ENCODE results near the gene HOXB6. TPM values are rescaled to one million over a fixed set of nuclear protein-coding genes. Genes with fewer than 3 reads are reported as not detected.

The HOXB6 gene
- total RNA-seq, 2 experiments from 2014 or later = not detected

- TF ChIP-seq, protein P1, sequence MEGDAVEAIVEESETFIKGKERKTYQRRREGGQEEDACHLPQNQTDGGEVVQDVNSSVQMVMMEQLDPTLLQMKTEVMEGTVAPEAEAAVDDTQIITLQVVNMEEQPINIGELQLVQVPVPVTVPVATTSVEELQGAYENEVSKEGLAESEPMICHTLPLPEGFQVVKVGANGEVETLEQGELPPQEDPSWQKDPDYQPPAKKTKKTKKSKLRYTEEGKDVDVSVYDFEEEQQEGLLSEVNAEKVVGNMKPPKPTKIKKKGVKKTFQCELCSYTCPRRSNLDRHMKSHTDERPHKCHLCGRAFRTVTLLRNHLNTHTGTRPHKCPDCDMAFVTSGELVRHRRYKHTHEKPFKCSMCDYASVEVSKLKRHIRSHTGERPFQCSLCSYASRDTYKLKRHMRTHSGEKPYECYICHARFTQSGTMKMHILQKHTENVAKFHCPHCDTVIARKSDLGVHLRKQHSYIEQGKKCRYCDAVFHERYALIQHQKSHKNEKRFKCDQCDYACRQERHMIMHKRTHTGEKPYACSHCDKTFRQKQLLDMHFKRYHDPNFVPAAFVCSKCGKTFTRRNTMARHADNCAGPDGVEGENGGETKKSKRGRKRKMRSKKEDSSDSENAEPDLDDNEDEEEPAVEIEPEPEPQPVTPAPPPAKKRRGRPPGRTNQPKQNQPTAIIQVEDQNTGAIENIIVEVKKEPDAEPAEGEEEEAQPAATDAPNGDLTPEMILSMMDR (IDR thresholded peaks at IDR 0.05) = no peak
- H3K4me1 Mint-ChIP-seq (ENCODE audit: low read depth) = peaks cover 27% of the 10 kb centered on the region
- H3K27ac Mint-ChIP-seq = no peak overlapping the region
- intact Hi-C loops (cut with micrococcal nuclease) = no loop called here
- no peaks in the 10 kb centered on the region for H3K9me3 Mint-ChIP-seq
- ATAC-seq (peak; percentile 32), DNase-seq (peak; percentile 73)
- H3K27me3 Mint-ChIP-seq = peaks cover 89% of the 10 kb centered on the region
- CTCF ChIA-PET = interaction anchor here (1.2 to 2.9 kb wide), 11 partner anchors 9 to 507 kb away, joined by 3 to 17 read pairs (median 6); no protein-coding TSS in a partner anchor
- no peaks in the 10 kb centered on the region for H3K36me3 Mint-ChIP-seq (ENCODE audit: low read depth)
- POLR2A ChIA-PET = interaction anchor here (0.8 to 1.3 kb wide), 4 partner anchors 37 to 355 kb away, joined by 3 to 4 read pairs (median 3); no protein-coding TSS in a partner anchor
- H3K4me3 Mint-ChIP-seq = peak overlapping the region; percentile 89
These were observed 18.2 kb downstream of the HOXB6 start for GRCh38 chr17:48586355-48587258.

- Mint-ChIP-seq H3K4me3 (no peak overlapping the region), H3K36me3 (ENCODE audit: low read depth) (no peaks in the 10 kb centered on the region), H3K4me1 (ENCODE audit: low read depth) (peaks cover 35% of the 10 kb centered on the region), H3K27ac (no peak overlapping the region), H3K9me3 (no peaks in the 10 kb centered on the region), H3K27me3 (peaks cover 91% of the 10 kb centered on the region)
- ATAC-seq (no peak), DNase-seq (no peak)
- intact Hi-C loops (cut with micrococcal nuclease) = no loop called here
- ChIA-PET POLR2A (no interaction called here), CTCF (interaction anchor here (0.7 kb wide), 2 partner anchors 114 to 321 kb away, joined by 3 to 4 read pairs; no protein-coding TSS in a partner anchor)
- TF ChIP-seq, protein P1 (IDR thresholded peaks at IDR 0.05) = no peak
These were observed 20.5 kb downstream of the HOXB6 start for GRCh38 chr17:48584223-48584741.

GRCh38 chr17:48583708-48584222 lies 21.0 kb downstream of the HOXB6 start:
- Mint-ChIP-seq H3K4me3 (no peak overlapping the region), H3K4me1 (ENCODE audit: low read depth) (peaks cover 39% of the 10 kb centered on the region), H3K9me3 (no peaks in the 10 kb centered on the region), H3K27me3 (peaks cover 93% of the 10 kb centered on the region), H3K27ac (no peak overlapping the region), H3K36me3 (ENCODE audit: low read depth) (no peaks in the 10 kb centered on the region)
- CTCF ChIA-PET = interaction anchor here (0.7 to 1.1 kb wide), 4 partner anchors 82 to 321 kb away, joined by 3 to 4 read pairs (median 4); no protein-coding TSS in a partner anchor
- intact Hi-C loops (cut with micrococcal nuclease) = no loop called here
- TF ChIP-seq, protein P1 (IDR thresholded peaks at IDR 0.05) = no peak
- ATAC-seq (no peak), DNase-seq (no peak)
- POLR2A ChIA-PET = interaction anchor here (1.7 kb wide), 1 partner anchor 92 kb away, joined by 5 read pairs; no protein-coding TSS in a partner anchor

- intact Hi-C loops (cut with micrococcal nuclease) = no loop called here
- ChIA-PET POLR2A (interaction anchor here (0.6 to 1.7 kb wide), 3 partner anchors 27 to 244 kb away, joined by 3 to 5 read pairs (median 3); no protein-coding TSS in a partner anchor), CTCF (interaction anchor here (0.6 to 1.1 kb wide), 6 partner anchors 8 to 557 kb away, joined by 3 to 4 read pairs (median 3); no protein-coding TSS in a partner anchor)
- DNase-seq = no peak
- no peaks in the 10 kb centered on the region for H3K9me3 Mint-ChIP-seq
- no peak for ATAC-seq
- TF ChIP-seq, protein P1 (IDR thresholded peaks at IDR 0.05) = no peak
- peak overlapping the region; percentile 57 for H3K4me3 Mint-ChIP-seq
- H3K27ac Mint-ChIP-seq = no peak overlapping the region
- no peaks in the 10 kb centered on the region for H3K36me3 Mint-ChIP-seq (ENCODE audit: low read depth)
- H3K4me1 Mint-ChIP-seq (ENCODE audit: low read depth) = peaks cover 40% of the 10 kb centered on the region
- peaks cover 84% of the 10 kb centered on the region for H3K27me3 Mint-ChIP-seq
These were observed 22.1 kb downstream of the HOXB6 start for GRCh38 chr17:48582750-48583069.

Data from activated CD8-positive, alpha-beta T cell treated with anti-CD3 and anti-CD28 coated beads for 36 hours (primary cell).